ENCODE results near the gene SLC28A2.
"Not testable (repeated sequence)": the region's sequence is repeated elsewhere in the genome, so short reads cannot be mapped to it uniquely, and the experiment has no call there.

Gene SLC28A2

GRCh38 chr15:45251888-45252287 is at the start of gene SLC28A2:
TSS of gene SLC28A2 (plus strand) at chr15:45252234. CDS start at chr15:45253216, 982 bp downstream.
- DNase-seq (ENCODE audit: low read depth, low spot score) = no peak

GRCh38 chr15:45203182-45203581 is 48.9 kb upstream of the SLC28A2 start:
- DNase-seq (ENCODE audit: low read depth, low spot score) = no peak

- peak; percentile 28 for DNase-seq (ENCODE audit: low read depth, low spot score)
Observed at GRCh38 chr15:45205192-45205591, 46.8 kb upstream of the SLC28A2 start.

- DNase-seq (ENCODE audit: low read depth, low spot score) = no peak
Observed at GRCh38 chr15:45212493-45212892, 39.5 kb upstream of the SLC28A2 start.

- DNase-seq (ENCODE audit: low read depth, low spot score) = no peak
Observed at GRCh38 chr15:45221053-45221599, 30.9 kb upstream of the SLC28A2 start.

DNA sequence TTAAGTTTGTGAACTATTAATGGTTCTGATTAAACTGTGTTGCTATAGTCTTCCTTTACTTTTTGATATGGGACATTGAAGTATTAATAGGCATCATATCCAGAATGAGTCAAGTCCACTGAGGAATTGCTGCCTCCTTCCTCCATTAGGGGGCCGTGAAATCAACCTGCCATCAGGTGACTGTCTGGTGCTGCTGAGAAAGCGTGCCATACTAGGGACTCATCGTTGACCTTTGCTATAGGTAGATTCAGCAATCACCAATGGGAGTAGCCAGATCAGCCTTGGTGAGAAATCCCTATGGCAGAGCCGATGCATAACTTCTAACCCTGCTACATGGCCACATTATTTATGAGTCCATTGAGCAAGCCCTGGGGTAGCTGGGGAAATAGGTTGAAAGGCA is 30.1 kb upstream of the SLC28A2 start:
- no peak for DNase-seq (ENCODE audit: low read depth, low spot score)

DNA sequence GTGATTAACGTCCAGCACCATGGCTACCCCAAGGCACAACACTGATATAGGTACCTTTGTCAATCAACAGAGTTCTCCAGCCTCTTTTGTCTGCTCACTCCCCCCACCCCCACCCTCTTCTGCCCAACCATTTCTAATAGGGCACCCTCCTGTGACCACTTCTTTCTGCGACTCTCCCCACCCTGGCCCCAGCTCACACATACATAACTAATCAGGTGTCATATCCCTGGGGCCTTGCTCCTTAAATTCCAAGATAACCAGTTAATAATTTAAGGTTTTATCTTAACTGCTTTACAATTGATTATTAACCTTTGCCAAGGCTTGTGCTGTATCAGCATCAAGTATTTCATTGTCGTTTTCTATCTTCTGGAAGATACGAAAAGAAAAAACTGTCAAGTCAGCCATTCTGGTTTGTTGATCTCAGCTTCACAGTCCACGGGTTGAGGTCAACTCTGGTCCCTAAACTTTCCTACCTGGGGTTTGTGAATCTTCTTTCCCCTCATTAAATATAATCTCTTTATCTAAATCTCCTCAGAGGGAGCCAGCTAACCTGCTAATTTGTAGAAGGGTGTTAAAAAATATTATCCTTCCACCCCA is 27.3 kb upstream of the SLC28A2 start:
- no peak for DNase-seq (ENCODE audit: low read depth, low spot score)

- no peak for DNase-seq (ENCODE audit: low read depth, low spot score)
Observed at GRCh38 chr15:45225506-45226273, 26.3 kb upstream of the SLC28A2 start.

DNA sequence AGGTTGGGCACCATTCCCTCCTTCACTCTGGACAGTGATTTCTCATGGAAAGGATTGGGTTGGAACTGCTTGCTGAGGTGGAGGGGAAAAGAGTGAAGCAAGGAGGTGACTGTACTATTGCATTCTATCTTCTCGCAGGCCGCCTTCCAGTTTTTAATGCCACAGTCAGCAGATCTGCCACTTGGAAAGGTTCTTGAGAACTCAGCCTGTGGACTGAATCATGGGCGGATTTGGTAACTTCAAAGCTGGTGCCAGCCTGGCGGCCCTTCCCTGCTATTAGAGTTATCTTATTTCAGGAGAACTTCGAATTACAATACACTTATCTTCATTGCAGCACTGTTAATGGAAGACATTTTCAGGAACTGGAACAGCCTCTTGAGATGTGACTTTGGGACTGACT is 23.1 kb upstream of the SLC28A2 start:
- no peak for DNase-seq (ENCODE audit: low read depth, low spot score)

DNA sequence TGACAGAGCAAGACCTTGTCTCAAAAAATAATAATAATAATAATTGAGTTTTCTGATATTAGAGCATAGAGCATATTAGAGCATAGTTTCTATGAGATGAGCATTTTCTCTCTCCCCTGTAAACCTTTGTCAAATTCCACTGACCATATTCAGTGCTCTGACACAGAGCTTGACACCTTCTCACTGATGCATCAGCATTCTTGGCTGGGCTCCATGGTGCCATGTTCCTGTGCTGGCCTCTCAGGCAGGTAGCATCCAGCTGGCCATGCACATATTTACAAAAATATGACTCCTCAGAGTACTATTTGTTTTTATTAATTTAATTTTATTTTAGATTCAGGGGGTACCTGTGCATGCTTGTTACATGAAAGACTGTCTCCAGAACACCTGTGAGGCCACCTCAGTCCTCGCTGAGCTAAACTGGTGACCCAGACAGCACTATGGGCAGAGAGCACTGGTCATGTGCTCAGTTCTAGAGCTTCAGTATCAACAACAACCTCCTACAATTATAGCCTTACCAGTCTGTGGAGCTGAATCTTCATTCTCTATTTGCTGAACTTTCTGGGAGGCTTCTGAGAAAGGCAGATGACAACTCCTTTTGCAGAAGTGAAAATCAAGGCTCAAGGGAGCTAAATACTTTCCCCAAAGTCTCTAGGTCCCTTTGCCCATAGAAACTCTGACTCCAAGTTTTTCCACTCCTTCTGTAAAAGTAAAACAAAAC is 21.6 kb upstream of the SLC28A2 start:
- DNase-seq (ENCODE audit: low read depth, low spot score) = no peak

GRCh38 chr15:45231132-45231531 is 20.9 kb upstream of the SLC28A2 start:
- no peak for DNase-seq (ENCODE audit: low read depth, low spot score)

- DNase-seq (ENCODE audit: low read depth, low spot score) = no peak
Observed at GRCh38 chr15:45231864-45232562, 20.0 kb upstream of the SLC28A2 start.

DNA sequence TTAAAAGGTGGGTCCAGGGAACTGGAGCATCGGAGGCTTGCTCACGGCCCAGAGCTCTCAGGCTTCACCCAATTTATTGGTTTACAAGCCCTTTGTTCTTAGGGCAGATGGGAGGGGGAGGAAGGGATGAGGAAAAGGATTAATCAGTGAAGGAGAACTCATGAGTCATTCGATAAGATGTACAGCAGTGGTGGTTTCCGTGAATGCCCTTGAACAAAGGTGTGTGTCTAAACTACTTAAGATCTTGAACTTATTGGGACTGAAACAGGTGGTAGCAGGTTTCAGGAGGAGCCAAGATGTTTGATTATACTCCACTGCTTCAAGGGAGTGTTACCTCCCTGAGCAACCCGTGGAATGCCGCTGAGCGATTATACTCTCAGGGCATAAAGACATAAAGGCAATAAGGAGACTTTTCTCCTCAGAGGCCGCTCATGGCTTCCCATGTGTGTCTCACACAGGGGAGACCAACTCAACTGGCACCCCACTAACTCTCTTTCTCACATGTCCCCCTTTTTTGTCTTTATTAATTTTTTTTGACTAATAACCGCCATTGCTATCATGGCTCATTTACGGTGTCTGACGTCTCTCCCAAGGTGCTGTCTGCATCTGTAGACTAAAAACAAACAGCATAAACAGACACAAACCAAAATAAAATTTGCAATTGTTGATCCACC is 17.3 kb upstream of the SLC28A2 start:
- DNase-seq (ENCODE audit: low read depth, low spot score) = no peak

DNA sequence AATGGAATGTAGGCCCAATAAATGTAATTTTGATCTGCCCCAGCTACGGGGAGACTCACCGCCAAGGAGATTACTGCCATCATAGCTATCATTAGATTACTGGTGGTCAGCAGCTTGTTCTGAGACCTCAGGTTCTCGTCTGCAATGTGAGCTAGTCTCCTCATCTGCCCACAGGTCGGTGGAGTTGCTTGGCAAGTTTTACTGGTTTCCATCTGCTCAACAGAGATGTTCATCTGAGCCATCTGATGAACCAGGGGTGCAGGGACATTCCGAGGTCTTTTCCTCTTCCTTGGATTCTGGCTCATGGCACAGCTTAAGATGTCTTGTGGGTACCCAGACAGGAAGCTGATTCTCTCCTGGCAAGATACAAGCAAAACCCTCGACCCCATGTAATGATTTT is 15.2 kb upstream of the SLC28A2 start:
- DNase-seq (ENCODE audit: low read depth, low spot score) = not testable (repeated sequence)

DNA sequence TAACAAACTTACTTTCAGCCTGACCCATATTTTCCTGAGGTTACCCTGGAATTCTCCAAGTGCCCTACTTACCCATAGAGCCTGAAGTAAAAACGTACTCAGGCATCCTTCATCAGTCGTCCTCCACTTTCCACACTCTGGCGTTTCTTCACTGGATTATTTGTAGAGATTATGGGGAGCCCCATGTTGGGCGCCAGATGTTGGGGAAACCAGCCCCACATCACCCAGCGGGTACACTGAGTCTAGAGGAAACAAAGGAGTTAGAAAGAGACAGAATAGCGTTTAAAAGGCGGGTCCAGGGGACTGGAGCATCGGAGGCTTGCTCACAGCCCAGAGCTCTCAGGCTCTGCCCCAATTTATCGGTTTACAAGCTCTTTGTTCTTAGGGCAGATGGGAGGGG is 9.7 kb upstream of the SLC28A2 start:
- no peak for DNase-seq (ENCODE audit: low read depth, low spot score)

- DNase-seq (ENCODE audit: low read depth, low spot score) = no peak
Observed at GRCh38 chr15:45249125-45249780, 2.8 kb upstream of the SLC28A2 start.

DNA sequence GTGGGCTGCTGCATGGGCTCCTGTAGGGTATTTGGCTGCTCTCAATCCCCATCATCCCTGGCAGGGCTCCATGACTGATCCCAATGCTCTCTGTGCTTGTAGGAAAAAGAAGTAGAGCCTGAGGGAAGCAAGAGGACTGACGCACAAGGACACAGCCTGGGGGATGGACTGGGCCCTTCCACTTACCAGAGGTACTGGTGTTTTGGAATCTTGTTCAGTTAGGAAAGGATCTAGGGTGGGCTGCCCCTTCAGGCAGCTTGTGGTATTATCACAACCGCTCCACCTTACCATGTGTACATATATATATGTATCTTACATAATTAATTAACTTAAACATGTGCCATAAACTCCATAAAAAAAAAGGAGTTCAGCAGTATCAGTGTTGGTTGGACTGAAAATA is 1.3 kb downstream of the SLC28A2 start:
- no peak for DNase-seq (ENCODE audit: low read depth, low spot score)

GRCh38 chr15:45254405-45254804 is 2.4 kb downstream of the SLC28A2 start:
- no peak for DNase-seq (ENCODE audit: low read depth, low spot score)

GRCh38 chr15:45254824-45255223 is 2.8 kb downstream of the SLC28A2 start:
- DNase-seq (ENCODE audit: low read depth, low spot score) = not testable (repeated sequence)

- no peak for DNase-seq (ENCODE audit: low read depth, low spot score)
Observed at GRCh38 chr15:45259796-45260195, 7.8 kb downstream of the SLC28A2 start.

Measured in activated naive CD8-positive, alpha-beta T cell treated with anti-CD3 and anti-CD28 coated beads, Interleukin-2, amount 50 U/mL, for 16 hours (primary cell).